ENCODE measurements around the gene MEF2D.
A peak's percentile ranks its signal among the peaks of the same experiment; 100 is the strongest.

MEF2D gene

GRCh38 chr1:156425943-156426342 lies 74.6 kb downstream of the MEF2D start:
- ATAC-seq (replicated peaks; ENCODE audit: extremely low read depth, poor library complexity, severe bottlenecking) (no peak), DNase-seq (ENCODE audit: low spot score in 2 of 2) (no peak)
- Mint-ChIP-seq H3K9me3 (no peaks in the 10 kb centered on the region), H3K4me1 (peaks cover 15% of the 10 kb centered on the region), H3K27ac (ENCODE audit: low read depth) (no peak overlapping the region), H3K36me3 (ENCODE audit: insufficient read depth) (peaks cover 5% of the 10 kb centered on the region), H3K27me3 (peaks cover 90% of the 10 kb centered on the region), H3K4me3 (no peak overlapping the region)

GRCh38 chr1:156424806-156425432 lies 75.7 kb downstream of the MEF2D start:
- peaks cover 88% of the 10 kb centered on the region for H3K27me3 Mint-ChIP-seq
- H3K4me3 Mint-ChIP-seq, result no peak overlapping the region
- H3K4me1 Mint-ChIP-seq, result peaks cover 25% of the 10 kb centered on the region
- no peaks in the 10 kb centered on the region for H3K9me3 Mint-ChIP-seq
- no peak overlapping the region for H3K27ac Mint-ChIP-seq (ENCODE audit: low read depth)
- no peak for DNase-seq (ENCODE audit: low spot score in 2 of 2)
- H3K36me3 Mint-ChIP-seq (ENCODE audit: insufficient read depth), result peaks cover 8% of the 10 kb centered on the region
- ATAC-seq (replicated peaks; ENCODE audit: extremely low read depth, poor library complexity, severe bottlenecking), result no peak

- Mint-ChIP-seq H3K36me3 (ENCODE audit: insufficient read depth) (peaks cover 7% of the 10 kb centered on the region), H3K4me1 (peaks cover 29% of the 10 kb centered on the region), H3K9me3 (no peaks in the 10 kb centered on the region), H3K27me3 (peaks cover 76% of the 10 kb centered on the region), H3K4me3 (no peak overlapping the region), H3K27ac (ENCODE audit: low read depth) (no peak overlapping the region)
- DNase-seq (ENCODE audit: low spot score in 2 of 2) (no peak), ATAC-seq (replicated peaks; ENCODE audit: extremely low read depth, poor library complexity, severe bottlenecking) (no peak)
Observed at GRCh38 chr1:156423422-156424352, 76.9 kb downstream of the MEF2D start.

- Mint-ChIP-seq H3K4me3 (no peak overlapping the region), H3K27me3 (peaks cover 66% of the 10 kb centered on the region), H3K4me1 (peaks cover 33% of the 10 kb centered on the region), H3K36me3 (ENCODE audit: insufficient read depth) (peaks cover 6% of the 10 kb centered on the region), H3K9me3 (no peaks in the 10 kb centered on the region), H3K27ac (ENCODE audit: low read depth) (no peak overlapping the region)
- DNase-seq (ENCODE audit: low spot score in 2 of 2) (no peak), ATAC-seq (replicated peaks; ENCODE audit: extremely low read depth, poor library complexity, severe bottlenecking) (no peak)
Observed at GRCh38 chr1:156422602-156423091, 77.9 kb downstream of the MEF2D start.

GRCh38 chr1:156421939-156422601 lies 78.5 kb downstream of the MEF2D start:
- no peak for DNase-seq (ENCODE audit: low spot score in 2 of 2)
- H3K4me3 Mint-ChIP-seq, result peak overlapping the region; percentile 96
- peaks cover 34% of the 10 kb centered on the region for H3K4me1 Mint-ChIP-seq
- peaks cover 6% of the 10 kb centered on the region for H3K36me3 Mint-ChIP-seq (ENCODE audit: insufficient read depth)
- peak overlapping the region; percentile 67 for H3K27ac Mint-ChIP-seq (ENCODE audit: low read depth)
- H3K9me3 Mint-ChIP-seq, result no peaks in the 10 kb centered on the region
- no peak for ATAC-seq (replicated peaks; ENCODE audit: extremely low read depth, poor library complexity, severe bottlenecking)
- H3K27me3 Mint-ChIP-seq, result peaks cover 60% of the 10 kb centered on the region

GRCh38 chr1:156421062-156421938 lies 79.3 kb downstream of the MEF2D start:
- Mint-ChIP-seq H3K27me3 (peaks cover 53% of the 10 kb centered on the region), H3K4me1 (peaks cover 34% of the 10 kb centered on the region), H3K4me3 (peak overlapping the region; percentile 96), H3K36me3 (ENCODE audit: insufficient read depth) (peaks cover 6% of the 10 kb centered on the region), H3K27ac (ENCODE audit: low read depth) (peak overlapping the region; percentile 86), H3K9me3 (no peaks in the 10 kb centered on the region)
- peak; percentile 65 for ATAC-seq (replicated peaks; ENCODE audit: extremely low read depth, poor library complexity, severe bottlenecking)
- peak; percentile 32 to 49 for DNase-seq (ENCODE audit: low spot score in 2 of 2)

- Mint-ChIP-seq H3K36me3 (ENCODE audit: insufficient read depth) (peaks cover 6% of the 10 kb centered on the region), H3K27ac (ENCODE audit: low read depth) (peak overlapping the region; percentile 86), H3K4me1 (peaks cover 34% of the 10 kb centered on the region), H3K27me3 (peaks cover 47% of the 10 kb centered on the region), H3K4me3 (peak overlapping the region; percentile 96), H3K9me3 (no peaks in the 10 kb centered on the region)
- peak; percentile 84 for ATAC-seq (replicated peaks; ENCODE audit: extremely low read depth, poor library complexity, severe bottlenecking)
- peak in 1 of 2 donors; percentile 32 for DNase-seq (ENCODE audit: low spot score in 2 of 2)
Observed at GRCh38 chr1:156420205-156421061, 80.1 kb downstream of the MEF2D start.

GRCh38 chr1:156419854-156420204 lies 80.7 kb downstream of the MEF2D start:
- Mint-ChIP-seq H3K9me3 (no peaks in the 10 kb centered on the region), H3K4me1 (peaks cover 34% of the 10 kb centered on the region), H3K4me3 (peak overlapping the region; percentile 96), H3K36me3 (ENCODE audit: insufficient read depth) (peaks cover 6% of the 10 kb centered on the region), H3K27me3 (peaks cover 47% of the 10 kb centered on the region), H3K27ac (ENCODE audit: low read depth) (peak overlapping the region; percentile 86)
- DNase-seq (ENCODE audit: low spot score in 2 of 2) (peak in 1 of 2 donors; percentile 33), ATAC-seq (replicated peaks; ENCODE audit: extremely low read depth, poor library complexity, severe bottlenecking) (peak; percentile 53)

GRCh38 chr1:156418416-156419070 lies 82.0 kb downstream of the MEF2D start:
- H3K4me3 Mint-ChIP-seq, result no peak overlapping the region

GRCh38 chr1:156417401-156418020 lies 83.1 kb downstream of the MEF2D start:
- Mint-ChIP-seq H3K4me1 (peaks cover 34% of the 10 kb centered on the region), H3K9me3 (no peaks in the 10 kb centered on the region), H3K36me3 (ENCODE audit: insufficient read depth) (peaks cover 9% of the 10 kb centered on the region), H3K27me3 (peaks cover 33% of the 10 kb centered on the region), H3K27ac (ENCODE audit: low read depth) (no peak overlapping the region), H3K4me3 (no peak overlapping the region)
- no peak for DNase-seq (ENCODE audit: low spot score in 2 of 2)
- ATAC-seq (replicated peaks; ENCODE audit: extremely low read depth, poor library complexity, severe bottlenecking), result no peak

More at GRCh38 chr1:156418416-156419070, 82.0 kb downstream of the MEF2D start:
- no peak overlapping the region for H3K27ac Mint-ChIP-seq (ENCODE audit: low read depth)
- DNase-seq (ENCODE audit: low spot score in 2 of 2), result no peak
- no peak for ATAC-seq (replicated peaks; ENCODE audit: extremely low read depth, poor library complexity, severe bottlenecking)
- H3K4me1 Mint-ChIP-seq, result peaks cover 34% of the 10 kb centered on the region
- H3K27me3 Mint-ChIP-seq, result peaks cover 43% of the 10 kb centered on the region
- H3K9me3 Mint-ChIP-seq, result no peaks in the 10 kb centered on the region
- H3K36me3 Mint-ChIP-seq (ENCODE audit: insufficient read depth), result peaks cover 9% of the 10 kb centered on the region

Data from central memory CD8-positive, alpha-beta T cell (primary cell).